Uterus (tissue), 4 donors: ENCODE measurements around the gene RNGTT. TPM values are rescaled to one million over a fixed set of nuclear protein-coding genes. Genes with fewer than 3 reads are reported as not detected.

ENCODE experiments used
- DNase-seq, 2 donors: peaks; one replicate each; pipeline ENCODE4 v3.0.0-alpha.2; 2019 to 2020
- H3K27ac ChIP-seq, 2 donors: fragments of 200-600 bp; sonication (generic); 1 replicate in 1 of 2; 2 replicates in 1 of 2; pipeline ENCODE4 v1.5.1; 2016 to 2018
- H3K27me3 ChIP-seq, 2 donors: fragments of 200-600 bp; sonication (generic); one replicate each; pipeline ENCODE4 v1.5.1; 2018 to 2019; ENCODE audit warnings: control low read depth in 1 of 2
- H3K36me3 ChIP-seq, 2 donors: fragments of 200-600 bp; sonication (generic); one replicate each; pipeline ENCODE4 v1.5.1; 2019; ENCODE audit warnings: control low read depth in 1 of 2
- H3K4me1 ChIP-seq, 2 donors: fragments of 200-600 bp; sonication (generic); one replicate each; pipeline ENCODE4 v1.5.1; 2018 to 2019; ENCODE audit warnings: control low read depth in 1 of 2
- H3K4me3 ChIP-seq, 2 donors: fragments of 200-600 bp; sonication (generic); 1 replicate in 1 of 2; 2 replicates in 1 of 2; pipeline ENCODE4 v1.5.1; 2018 to 2019; ENCODE audit warnings: mild to moderate bottlenecking in 1 of 2
- H3K9me3 ChIP-seq, 2 donors: fragments of 200-600 bp; sonication (generic); one replicate each; pipeline ENCODE4 v1.5.1; 2019; ENCODE audit warnings: control low read depth in 1 of 2
- CTCF ChIP-seq, 4 experiments: fragments of 200-600 bp in 2 of 4; fragments of 450-650 bp in 2 of 4; sonication (generic) in 2 of 4; IDR thresholded peaks; one replicate each; pipeline ENCODE4 v1.5.1; 2016 to 2019; ENCODE audit warnings: antibody characterized with exemption in 4 of 4, mild to moderate bottlenecking in 2 of 4, moderate library complexity in 1 of 4
- POLR2A ChIP-seq, 2 donors: fragments of 450-650 bp; IDR thresholded peaks; one replicate each; pipeline ENCODE4 v1.6.1; 2016; ENCODE audit warnings: antibody characterized with exemption in 2 of 2, mild to moderate bottlenecking in 1 of 2, moderate library complexity in 1 of 2
- intact Hi-C: fragments of 100-400 bp; cut with DNase I; formaldehyde crosslinking; loops from one replicate; pipeline ENCODE4 v1.15.1; 2023; ENCODE audit warnings: low total_unique reads
- total RNA-seq, 4 donors: library from RNA; depleted of rRNA in 3 of 4; stranded (reverse); fragments of >200 nt in 3 of 4; gene quantifications; one replicate each; pipeline versions ENCODE4 v1.1.0 to v1.2.4, GENCODE V29; 2014 to 2023
- donor health status: DM: yes; HTN: yes; CAD: no.

Gene RNGTT
- total RNA-seq, 4 donors from 2014 or later = 7.4 to 45.7 (median 16.1) TPM

GRCh38 chr6:88569959-88570358 lies 393.5 kb downstream of the RNGTT start:
- no peaks in the 10 kb centered on the region for H3K36me3 ChIP-seq
- no peak for DNase-seq
- H3K9me3 ChIP-seq = no peaks in the 10 kb centered on the region
- H3K4me1 ChIP-seq = no peaks in the 10 kb centered on the region
- TF ChIP-seq POLR2A (IDR thresholded peaks at IDR 0.05) (no peak), CTCF (IDR thresholded peaks at IDR 0.05) (no peak)
- intact Hi-C loops = no loop called here
- H3K27ac ChIP-seq = no peak overlapping the region
- no peaks in the 10 kb centered on the region for H3K27me3 ChIP-seq
- no peak overlapping the region for H3K4me3 ChIP-seq

DNA sequence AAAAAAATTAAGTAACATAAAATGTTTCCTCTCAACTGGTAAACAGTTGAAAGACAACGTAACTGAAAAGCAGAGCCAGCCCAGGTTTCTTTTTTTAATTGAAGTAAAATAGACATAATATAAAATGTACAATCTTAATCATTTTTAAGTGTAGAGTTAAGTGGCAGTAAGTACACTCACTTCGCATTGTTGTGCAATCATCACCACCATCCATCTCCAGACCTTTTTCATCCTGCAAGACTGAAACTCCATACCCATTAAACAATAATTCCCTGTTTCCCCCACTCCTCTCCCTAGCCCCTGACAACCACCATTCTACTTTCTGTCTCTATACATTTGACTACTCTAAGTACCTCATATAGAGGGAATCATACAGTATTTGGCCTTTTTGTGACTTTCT lies 395.7 kb downstream of the RNGTT start:
- TF ChIP-seq POLR2A (IDR thresholded peaks at IDR 0.05) (no peak), CTCF (IDR thresholded peaks at IDR 0.05) (no peak)
- Histone ChIP-seq H3K36me3 (no peaks in the 10 kb centered on the region), H3K27me3 (no peaks in the 10 kb centered on the region), H3K4me3 (no peak overlapping the region), H3K9me3 (no peaks in the 10 kb centered on the region), H3K27ac (no peak overlapping the region), H3K4me1 (no peaks in the 10 kb centered on the region)
- DNase-seq = no peak
- intact Hi-C loops = no loop called here

GRCh38 chr6:88566746-88567534 lies 396.5 kb downstream of the RNGTT start:
- no peaks in the 10 kb centered on the region for H3K4me1 ChIP-seq
- TF ChIP-seq CTCF (IDR thresholded peaks at IDR 0.05) = no peak
- no peak for TF ChIP-seq POLR2A (IDR thresholded peaks at IDR 0.05)
- no peak overlapping the region for H3K4me3 ChIP-seq
- H3K9me3 ChIP-seq = no peaks in the 10 kb centered on the region
- H3K27ac ChIP-seq = no peak overlapping the region
- no peak for DNase-seq
- intact Hi-C loops = no loop called here
- H3K36me3 ChIP-seq = no peaks in the 10 kb centered on the region
- no peaks in the 10 kb centered on the region for H3K27me3 ChIP-seq

DNA sequence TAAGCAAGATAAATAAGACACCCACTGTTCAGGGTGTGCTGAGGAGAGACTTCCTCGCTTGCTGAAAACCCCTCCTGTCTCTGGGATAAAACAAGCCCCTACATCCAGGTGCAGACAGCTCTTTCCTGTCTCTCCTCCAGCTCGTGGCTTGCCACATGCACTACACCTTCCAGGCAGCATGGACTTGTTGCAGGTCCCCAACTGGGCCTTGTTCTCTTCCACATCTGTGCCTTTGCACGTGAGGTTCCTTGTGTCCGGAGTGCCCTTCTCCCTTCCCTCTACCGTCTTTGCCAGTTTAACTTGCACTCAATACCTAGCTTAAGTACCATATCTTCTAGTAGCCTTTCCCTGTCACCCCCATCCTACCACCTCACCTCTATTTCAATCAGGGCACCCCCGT lies 397.6 kb downstream of the RNGTT start:
- Histone ChIP-seq H3K9me3 (no peaks in the 10 kb centered on the region), H3K27ac (no peak overlapping the region), H3K4me1 (no peaks in the 10 kb centered on the region), H3K36me3 (no peaks in the 10 kb centered on the region), H3K27me3 (no peaks in the 10 kb centered on the region), H3K4me3 (no peak overlapping the region)
- intact Hi-C loops = no loop called here
- TF ChIP-seq CTCF (IDR thresholded peaks at IDR 0.05) (no peak), POLR2A (IDR thresholded peaks at IDR 0.05) (no peak)
- DNase-seq = no peak

- Histone ChIP-seq H3K4me3 (no peak overlapping the region), H3K27ac (no peak overlapping the region), H3K36me3 (no peaks in the 10 kb centered on the region), H3K9me3 (no peaks in the 10 kb centered on the region), H3K4me1 (no peaks in the 10 kb centered on the region), H3K27me3 (no peaks in the 10 kb centered on the region)
- TF ChIP-seq CTCF (IDR thresholded peaks at IDR 0.05) (no peak), POLR2A (IDR thresholded peaks at IDR 0.05) (no peak)
- no peak for DNase-seq
- intact Hi-C loops = no loop called here
Observed at GRCh38 chr6:88565409-88565811, 398.0 kb downstream of the RNGTT start.
